IMR-90 (cell line): ENCODE measurements around the gene MYO1F. TPM values are rescaled to one million over a fixed set of nuclear protein-coding genes. Genes with fewer than 3 reads are reported as not detected.

Experiments used
- ATAC-seq: fragments of 200-7000 bp; cut with Tn5 transposase; 2 replicates; pipeline ENCODE4 v1.9.1; 2020; ENCODE audit warnings: low read depth, mild to moderate bottlenecking, moderate library complexity
- BruUV-seq: library from RNA; stranded (reverse); fragments of 400-500 nt; replicated peaks from 2 replicates; lab custom pipeline; 2021; lab: Mats Ljungman, UMichigan
- CTCF ChIA-PET: fragments of 300-600 bp; formaldehyde crosslinking; extraction: SDS; loops from one replicate; lab custom pipeline; 2021; ENCODE audit warnings: antibody characterized with exemption; lab: Yijun Ruan, JAX
- POLR2A ChIA-PET: fragments of 300-600 bp; sonication (Branson Sonifier 250); formaldehyde crosslinking; loops from one replicate; lab custom pipeline; 2022; ENCODE audit warnings: antibody characterized with exemption; ENCODE audit not compliant: unreplicated experiment; lab: Charles Lee
- DNase-seq: peaks from one replicate; pipeline ENCODE4 v3.0.0; 2013
- H2AFZ ChIP-seq: replicated peaks from 2 replicates; pipeline ENCODE3; 2013; ENCODE audit warnings: low read length, mild to moderate bottlenecking; ENCODE audit not compliant: poor library complexity
- H2AK5ac ChIP-seq: 2 replicates; pipeline ENCODE4 v1.6.1; 2013; ENCODE audit warnings: low read depth, low read length, inconsistent platforms
- H2AK9ac ChIP-seq: replicated peaks from 2 replicates; pipeline ENCODE3; 2013; ENCODE audit warnings: mild to moderate bottlenecking, low read depth, low read length, moderate library complexity; ENCODE audit not compliant: poor library complexity
- H2BK120ac ChIP-seq: 2 replicates; pipeline ENCODE4 v1.6.1; 2013; ENCODE audit warnings: low read depth, low read length, inconsistent platforms
- H2BK15ac ChIP-seq: 3 replicates; pipeline ENCODE4 v1.6.1; 2013; ENCODE audit warnings: low read depth, low read length, inconsistent platforms
- H2BK20ac ChIP-seq: 2 replicates; pipeline ENCODE4 v1.6.1; 2013; ENCODE audit warnings: low read depth, mild to moderate bottlenecking, inconsistent platforms, low read length, moderate library complexity
- H2BK5ac ChIP-seq: 2 replicates; pipeline ENCODE4 v1.6.1; 2013; ENCODE audit warnings: mild to moderate bottlenecking, low read depth, low read length, inconsistent platforms; ENCODE audit not compliant: poor library complexity, severe bottlenecking
- H3K14ac ChIP-seq: replicated peaks from 2 replicates; pipeline ENCODE4 v1.6.1; 2013; ENCODE audit warnings: low read depth, low read length, inconsistent platforms
- H3K18ac ChIP-seq: 2 replicates; pipeline ENCODE4 v1.6.1; 2013; ENCODE audit warnings: low read depth, low read length, control low read depth
- H3K23ac ChIP-seq: 2 replicates; pipeline ENCODE4 v1.6.1; 2013; ENCODE audit warnings: low read depth, low read length, inconsistent platforms
- H3K27ac ChIP-seq: 2 replicates; pipeline ENCODE4 v1.5.1; 2013; ENCODE audit warnings: mild to moderate bottlenecking, control low read depth, low read length; ENCODE audit not compliant: insufficient read depth
- H3K27me3 ChIP-seq: 2 replicates; pipeline ENCODE4 v1.6.1; 2013; ENCODE audit warnings: low read length; ENCODE audit not compliant: control insufficient read depth, insufficient read depth
- H3K36me3 ChIP-seq: 2 replicates; pipeline ENCODE4 v1.6.1; 2013; ENCODE audit warnings: low read length, mixed read lengths; ENCODE audit not compliant: control insufficient read depth, insufficient read depth
- H3K4ac ChIP-seq: 2 replicates; pipeline ENCODE4 v1.6.1; 2013; ENCODE audit warnings: low read depth, low read length, inconsistent platforms
- H3K4me1 ChIP-seq: 2 replicates; pipeline ENCODE4 v1.6.1; 2013; ENCODE audit warnings: low read length, mixed read lengths; ENCODE audit not compliant: control insufficient read depth, insufficient read depth
- H3K4me2 ChIP-seq: 2 replicates; pipeline ENCODE4 v1.6.1; 2013; ENCODE audit warnings: low read depth, mild to moderate bottlenecking, control low read depth, low read length, moderate library complexity
- H3K4me3 ChIP-seq: 2 replicates; pipeline ENCODE4 v1.5.1; 2013; ENCODE audit warnings: low read depth, mild to moderate bottlenecking, control low read depth, low read length, moderate library complexity; ENCODE audit not compliant: insufficient read depth
- H3K56ac ChIP-seq: 2 replicates; pipeline ENCODE4 v1.6.1; 2013; ENCODE audit warnings: low read length, inconsistent platforms; ENCODE audit not compliant: insufficient read depth; ENCODE audit errors: extremely low read depth
- H3K79me1 ChIP-seq, 2 experiments: 2 replicates each; pipeline ENCODE4 v1.6.1; 2013; ENCODE audit warnings: low read length in 2 of 2, inconsistent platforms in 1 of 2, low read depth in 1 of 2
- H3K9ac ChIP-seq: 2 replicates; pipeline ENCODE4 v1.6.1; 2013; ENCODE audit warnings: low read depth, low read length, control low read depth
- H3K9me1 ChIP-seq: 2 replicates; pipeline ENCODE4 v1.6.1; 2013; ENCODE audit warnings: low read length, inconsistent platforms; ENCODE audit not compliant: insufficient read depth
- H3K9me3 ChIP-seq: 2 replicates; pipeline ENCODE4 v1.6.1; 2013; ENCODE audit warnings: low read length; ENCODE audit not compliant: control insufficient read depth, insufficient read depth
- H4K20me1 ChIP-seq: 2 replicates; pipeline ENCODE4 v1.6.1; 2013; ENCODE audit warnings: low read length, inconsistent platforms; ENCODE audit not compliant: insufficient read depth
- H4K5ac ChIP-seq: 2 replicates; pipeline ENCODE4 v1.6.1; 2013; ENCODE audit warnings: mild to moderate bottlenecking, low read depth, low read length, control low read depth
- H4K8ac ChIP-seq, 2 experiments: 2 replicates each; pipeline ENCODE4 v1.6.1; 2013; ENCODE audit warnings: low read depth in 2 of 2, low read length in 2 of 2, control low read depth in 1 of 2, inconsistent platforms in 1 of 2
- H4K91ac ChIP-seq: 2 replicates; pipeline ENCODE4 v1.6.1; 2013; ENCODE audit warnings: low read depth, low read length, inconsistent platforms; ENCODE audit not compliant: insufficient read depth
- BHLHE40 ChIP-seq: fragments of 150-350 bp; IDR thresholded peaks from 2 replicates; pipeline ENCODE4 v1.6.1; 2016; ENCODE audit warnings: mild to moderate bottlenecking, low read depth, low read length
- CEBPB ChIP-seq: IDR thresholded peaks from 2 replicates; pipeline ENCODE4 v1.6.1; 2012; ENCODE audit warnings: low read depth, low read length, improper control_type of control experiment
- CHD1 ChIP-seq: IDR thresholded peaks from 2 replicates; pipeline ENCODE4 v1.6.1; 2012; ENCODE audit warnings: low read depth, low read length, improper control_type of control experiment
- FOS ChIP-seq: fragments of 150-350 bp; IDR thresholded peaks from 2 replicates; pipeline ENCODE4 v1.6.1; 2016; ENCODE audit warnings: low read depth, low read length
- MAFK ChIP-seq: IDR thresholded peaks from 2 replicates; pipeline ENCODE4 v1.6.1; 2012; ENCODE audit warnings: low read depth, low read length, improper control_type of control experiment
- MAZ ChIP-seq: IDR thresholded peaks from 2 replicates; pipeline ENCODE4 v1.6.1; 2012; ENCODE audit warnings: low read depth, mild to moderate bottlenecking, low read length, improper control_type of control experiment, moderate library complexity, borderline replicate concordance
- MXI1 ChIP-seq: IDR thresholded peaks from 2 replicates; pipeline ENCODE4 v1.6.1; 2012; ENCODE audit warnings: low read depth, mild to moderate bottlenecking, low read length, moderate library complexity, borderline replicate concordance
- NFE2L2 ChIP-seq: fragments of 150-350 bp; IDR thresholded peaks from 2 replicates; pipeline ENCODE4 v1.6.1; 2016; ENCODE audit warnings: low read depth, mild to moderate bottlenecking, low read length
- POLR2A ChIP-seq: IDR thresholded peaks from 2 replicates; pipeline ENCODE4 v1.6.1; 2012; ENCODE audit warnings: mild to moderate bottlenecking, low read depth, low read length
- RCOR1 ChIP-seq: IDR thresholded peaks from 2 replicates; pipeline ENCODE4 v1.6.1; 2012; ENCODE audit warnings: mild to moderate bottlenecking, low read length, improper control_type of control experiment; ENCODE audit not compliant: insufficient replicate concordance
- SMC3 ChIP-seq: fragments of 150-350 bp; IDR thresholded peaks from 2 replicates; pipeline ENCODE4 v1.6.1; 2016; ENCODE audit warnings: low read depth, mild to moderate bottlenecking, antibody characterized with exemption, low read length, moderate library complexity
- WGBS, 2 experiments: methylation state at CpG; one replicate each; pipeline versions ENCODE4 v1.1.5 to v1.1.7; 2013; ENCODE audit warnings: missing lambda C conversion rate in 2 of 2; ENCODE audit not compliant: insufficient read length in 1 of 2; ENCODE audit errors: extremely low coverage in 2 of 2; 5-methylcytosine and 5-hydroxymethylcytosine counted together
- dilution Hi-C: fragments of 300-500 bp; cut with HindIII; formaldehyde crosslinking; loops from one replicate; pipeline ENCODE4 v1.14.3; 2018; ENCODE audit warnings: low sequenced_read_pairs; ENCODE audit not compliant: unreplicated experiment
- in situ Hi-C: fragments of 300-500 bp; cut with MboI; formaldehyde crosslinking; loops from 3 replicates; pipeline ENCODE4 v1.14.3; 2019; ENCODE audit warnings: low sequenced_read_pairs, inconsistent platforms, mixed read lengths
- intact Hi-C: fragments of 100-400 bp; cut with micrococcal nuclease; formaldehyde crosslinking; loops from 2 replicates; pipeline ENCODE4 v1.10.0; 2022
- polyA plus RNA-seq, 3 experiments: library from polyadenylated mRNA; depleted of rRNA; stranded (reverse); fragments of >200 nt; gene quantifications; 2 replicates each; pipeline ENCODE4 v1.2.3, GENCODE V29; 2012; ENCODE audit warnings: low replicate concordance in 1 of 3
- total RNA-seq: library from RNA; depleted of rRNA; stranded (reverse); fragments of >200 nt; gene quantifications from 2 replicates; pipeline ENCODE4 v1.2.3, GENCODE V29; 2012
- TF ChIP-seq, protein P1 (sequence below): fragments of 150-350 bp; IDR thresholded peaks from 2 replicates; pipeline ENCODE4 v1.6.1; 2017; ENCODE audit warnings: mild to moderate bottlenecking, antibody characterized with exemption, low read length, low read depth
- TF ChIP-seq, protein P2 (sequence below): fragments of 150-350 bp; IDR thresholded peaks from 2 replicates; pipeline ENCODE4 v1.6.1; 2016; ENCODE audit warnings: low read depth, mild to moderate bottlenecking, low read length, moderate library complexity, borderline replicate concordance
- TF ChIP-seq, protein P3 (sequence below): conservative IDR thresholded peaks from 2 replicates; pipeline ENCODE4 v1.5.1; 2012; ENCODE audit warnings: mild to moderate bottlenecking, low read depth, low read length, improper control_type of control experiment

Gene MYO1F
- total and polyA plus RNA-seq, 2 of the 4 experiments (the other 2 are of a cell fraction), result 0.14 to 0.18 TPM

DNA sequence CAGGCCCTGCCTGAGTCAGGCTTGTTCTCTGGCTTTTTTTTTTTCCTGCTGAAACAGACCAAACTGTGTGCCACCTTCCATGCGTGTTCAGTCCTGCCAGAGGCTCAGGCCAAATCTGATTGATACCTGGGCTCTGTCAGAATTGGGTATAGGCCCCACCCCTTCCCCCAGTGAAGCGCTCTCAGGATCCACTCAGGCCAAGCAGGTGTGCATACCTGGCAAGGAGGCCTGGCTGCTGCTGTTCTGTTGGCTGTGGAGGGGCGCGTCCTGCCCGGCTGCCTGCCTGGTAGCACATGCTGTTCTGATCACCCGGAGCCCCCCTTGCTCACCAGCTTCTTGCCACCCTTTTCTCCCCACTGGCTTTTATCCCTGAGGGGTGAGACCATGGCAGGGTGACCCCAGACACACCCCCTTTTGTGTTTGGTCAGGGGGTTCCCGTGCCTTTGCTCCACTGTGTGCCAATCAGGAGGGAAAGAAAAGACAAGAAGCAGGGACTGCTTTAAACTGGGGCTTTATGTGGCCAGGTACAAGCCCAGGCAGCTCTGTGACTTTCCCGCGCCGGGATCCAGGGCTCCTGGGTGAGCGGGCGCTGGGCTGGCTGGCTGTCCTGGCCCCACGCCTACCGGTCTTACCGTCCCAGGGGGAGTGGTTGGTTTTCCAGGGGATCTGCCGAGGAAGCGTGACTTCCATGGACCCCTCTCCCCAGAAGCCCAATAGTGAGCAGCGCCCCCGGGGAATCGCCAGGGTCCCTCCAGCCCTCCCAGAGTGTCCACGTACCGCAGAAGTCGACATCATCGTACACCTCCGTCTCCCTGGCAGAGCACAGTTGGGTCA is 87.5 kb downstream of the MYO1F start:
- Histone ChIP-seq H2BK15ac (no peak overlapping the region), H2BK5ac (no peak overlapping the region), H2AFZ (no peak overlapping the region), H3K4me1 (no peaks in the 10 kb centered on the region; the same call in 1 of the 2 replicates), H3K4me2 (no peak overlapping the region), H3K14ac (no peak overlapping the region), H2AK5ac (no peak overlapping the region), H2AK9ac (no peak overlapping the region), H4K8ac (no peak overlapping the region), H2BK120ac (no peak overlapping the region), H4K91ac (no peak overlapping the region), H3K56ac (no peak overlapping the region), H3K9ac (no peak overlapping the region), H3K4ac (no peak overlapping the region), H3K4me3 (no peak overlapping the region), H3K27me3 (no peaks in the 10 kb centered on the region), H3K23ac (no peak overlapping the region), H4K5ac (no peak overlapping the region), H4K20me1 (peaks cover 28% of the 10 kb centered on the region), H2BK20ac (no peak overlapping the region), H3K18ac (no peak overlapping the region), H3K9me1 (peaks cover 4% of the 10 kb centered on the region; the same call in 1 of the 2 replicates), H3K36me3 (peaks cover 57% of the 10 kb centered on the region), H3K27ac (no peak overlapping the region), H3K79me1 (peaks cover 8 to 37% of the 10 kb centered on the region in 2 experiments), H3K9me3 (no peaks in the 10 kb centered on the region)
- POLR2A ChIA-PET, result no interaction called here
- in situ Hi-C loops (no loop called here), dilution Hi-C loops (no loop called here), intact Hi-C loops (no loop called here)
- 92% methylated on average over 2 of the region's 25 CpGs; no CpG with 5 or more reads in 1 of the 2 experiments for WGBS, 2 experiments
- no TSS peak for BruUV-seq
- ATAC-seq (no peak), DNase-seq (no peak)
- no peak for TF ChIP-seq POLR2A
- no peak for TF ChIP-seq RCOR1
- TF ChIP-seq NFE2L2, result no peak
- TF ChIP-seq FOS, result no peak
- TF ChIP-seq MAFK, result no peak
- no peak for TF ChIP-seq CHD1
- TF ChIP-seq, protein P1, sequence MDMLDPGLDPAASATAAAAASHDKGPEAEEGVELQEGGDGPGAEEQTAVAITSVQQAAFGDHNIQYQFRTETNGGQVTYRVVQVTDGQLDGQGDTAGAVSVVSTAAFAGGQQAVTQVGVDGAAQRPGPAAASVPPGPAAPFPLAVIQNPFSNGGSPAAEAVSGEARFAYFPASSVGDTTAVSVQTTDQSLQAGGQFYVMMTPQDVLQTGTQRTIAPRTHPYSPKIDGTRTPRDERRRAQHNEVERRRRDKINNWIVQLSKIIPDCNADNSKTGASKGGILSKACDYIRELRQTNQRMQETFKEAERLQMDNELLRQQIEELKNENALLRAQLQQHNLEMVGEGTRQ, result no peak
- TF ChIP-seq CEBPB, result no peak
- TF ChIP-seq BHLHE40, result no peak
- no peak for TF ChIP-seq SMC3
- no peak for TF ChIP-seq MXI1
- no peak for TF ChIP-seq MAZ
- TF ChIP-seq, protein P2, sequence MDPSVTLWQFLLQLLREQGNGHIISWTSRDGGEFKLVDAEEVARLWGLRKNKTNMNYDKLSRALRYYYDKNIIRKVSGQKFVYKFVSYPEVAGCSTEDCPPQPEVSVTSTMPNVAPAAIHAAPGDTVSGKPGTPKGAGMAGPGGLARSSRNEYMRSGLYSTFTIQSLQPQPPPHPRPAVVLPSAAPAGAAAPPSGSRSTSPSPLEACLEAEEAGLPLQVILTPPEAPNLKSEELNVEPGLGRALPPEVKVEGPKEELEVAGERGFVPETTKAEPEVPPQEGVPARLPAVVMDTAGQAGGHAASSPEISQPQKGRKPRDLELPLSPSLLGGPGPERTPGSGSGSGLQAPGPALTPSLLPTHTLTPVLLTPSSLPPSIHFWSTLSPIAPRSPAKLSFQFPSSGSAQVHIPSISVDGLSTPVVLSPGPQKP, result no peak
- TF ChIP-seq, protein P3, sequence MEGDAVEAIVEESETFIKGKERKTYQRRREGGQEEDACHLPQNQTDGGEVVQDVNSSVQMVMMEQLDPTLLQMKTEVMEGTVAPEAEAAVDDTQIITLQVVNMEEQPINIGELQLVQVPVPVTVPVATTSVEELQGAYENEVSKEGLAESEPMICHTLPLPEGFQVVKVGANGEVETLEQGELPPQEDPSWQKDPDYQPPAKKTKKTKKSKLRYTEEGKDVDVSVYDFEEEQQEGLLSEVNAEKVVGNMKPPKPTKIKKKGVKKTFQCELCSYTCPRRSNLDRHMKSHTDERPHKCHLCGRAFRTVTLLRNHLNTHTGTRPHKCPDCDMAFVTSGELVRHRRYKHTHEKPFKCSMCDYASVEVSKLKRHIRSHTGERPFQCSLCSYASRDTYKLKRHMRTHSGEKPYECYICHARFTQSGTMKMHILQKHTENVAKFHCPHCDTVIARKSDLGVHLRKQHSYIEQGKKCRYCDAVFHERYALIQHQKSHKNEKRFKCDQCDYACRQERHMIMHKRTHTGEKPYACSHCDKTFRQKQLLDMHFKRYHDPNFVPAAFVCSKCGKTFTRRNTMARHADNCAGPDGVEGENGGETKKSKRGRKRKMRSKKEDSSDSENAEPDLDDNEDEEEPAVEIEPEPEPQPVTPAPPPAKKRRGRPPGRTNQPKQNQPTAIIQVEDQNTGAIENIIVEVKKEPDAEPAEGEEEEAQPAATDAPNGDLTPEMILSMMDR, result no peak
- CTCF ChIA-PET, result no interaction called here
